Osteoblast (primary cell): Measurements from ENCODE around the gene FBXL17. TPM values are rescaled to one million over a fixed set of nuclear protein-coding genes. Genes with fewer than 3 reads are reported as not detected.
A peak's percentile ranks its signal among the peaks of the same experiment; 100 is the strongest.

ENCODE experiments used
- DNase-seq: peaks from one replicate; pipeline ENCODE4 v3.0.0; 2011; ENCODE audit warnings: low spot score, mixed read lengths; ENCODE audit not compliant: insufficient read length; ENCODE audit errors: missing footprints
- H2AFZ ChIP-seq: 2 replicates; pipeline ENCODE4 v1.6.0; 2011; ENCODE audit warnings: mild to moderate bottlenecking, low read length
- H3K27ac ChIP-seq: 2 replicates; pipeline ENCODE4 v1.5.1; 2011; ENCODE audit warnings: mild to moderate bottlenecking, low read depth, low read length, moderate library complexity
- H3K27me3 ChIP-seq: 2 replicates; pipeline ENCODE4 v1.6.0; 2012; ENCODE audit warnings: mild to moderate bottlenecking, control low read depth, inconsistent platforms, low read length, moderate library complexity; ENCODE audit not compliant: insufficient read depth
- H3K36me3 ChIP-seq: 2 replicates; pipeline ENCODE4 v1.5.1; 2011; ENCODE audit warnings: mild to moderate bottlenecking, low read length, control low read depth, moderate library complexity; ENCODE audit not compliant: insufficient read depth
- H3K4me1 ChIP-seq: 2 replicates; pipeline ENCODE4 v1.5.1; 2011; ENCODE audit warnings: mild to moderate bottlenecking, low read length, control low read depth, moderate library complexity; ENCODE audit not compliant: insufficient read depth
- H3K4me2 ChIP-seq: 2 replicates; pipeline ENCODE4 v1.6.0; 2011; ENCODE audit warnings: mild to moderate bottlenecking, low read length; ENCODE audit not compliant: insufficient read depth
- H3K4me3 ChIP-seq: fragments of 200-600 bp; sonication (generic); 3 replicates; pipeline ENCODE4 v1.5.1; 2012; ENCODE audit warnings: mild to moderate bottlenecking, low read length, inconsistent platforms; ENCODE audit not compliant: insufficient read depth
- H3K79me2 ChIP-seq: 2 replicates; pipeline ENCODE4 v1.6.0; 2012; ENCODE audit warnings: mild to moderate bottlenecking, low read length, control low read depth, inconsistent platforms; ENCODE audit not compliant: insufficient read depth
- H3K9me3 ChIP-seq: 2 replicates; pipeline ENCODE4 v1.5.1; 2011; ENCODE audit warnings: low read depth, low read length, control low read depth
- H4K20me1 ChIP-seq: 2 replicates; pipeline ENCODE4 v1.6.0; 2012; ENCODE audit warnings: mild to moderate bottlenecking, low read length, control low read depth; ENCODE audit not compliant: insufficient read depth
- total RNA-seq: library from RNA; depleted of rRNA; stranded (reverse); fragments of >200 nt; gene quantifications from 2 replicates; pipeline ENCODE4 v1.2.3, GENCODE V29; 2012
- TF ChIP-seq, protein P1 (sequence below): IDR thresholded peaks from 2 replicates; pipeline ENCODE4 v1.5.1; 2011; ENCODE audit warnings: mild to moderate bottlenecking, low read depth, low read length, moderate library complexity; ENCODE audit errors: extremely low read depth

The FBXL17 gene
- total RNA-seq, 1 donor: 19.5 TPM

DNA sequence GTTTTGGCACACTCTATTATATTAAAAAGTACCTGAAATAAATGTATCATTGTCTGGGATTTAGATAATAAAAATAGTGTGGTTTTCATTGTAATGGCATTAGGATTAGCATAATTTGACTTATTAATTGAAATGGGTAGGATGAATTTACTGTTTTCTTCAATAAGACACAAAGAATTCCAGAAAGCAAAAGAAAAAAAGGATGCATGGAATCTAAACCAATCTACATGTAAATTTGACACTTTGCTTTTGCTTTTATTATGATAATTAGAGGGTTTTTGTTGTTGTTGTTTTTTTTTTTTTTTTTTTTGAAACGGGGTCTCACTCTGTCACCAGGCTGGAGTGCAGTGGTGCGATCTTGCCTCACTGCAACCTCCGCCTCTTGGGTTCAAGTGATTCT, 406.3 kb downstream of the FBXL17 start:
- DNase-seq: no peak
- Histone ChIP-seq H3K36me3 (no peaks in the 10 kb centered on the region), H3K4me3 (no peak overlapping the region), H3K79me2 (no peaks in the 10 kb centered on the region), H3K27ac (no peak overlapping the region), H2AFZ (no peak overlapping the region), H3K4me2 (no peak overlapping the region), H3K4me1 (peaks cover 5% of the 10 kb centered on the region), H3K9me3 (no peaks in the 10 kb centered on the region), H3K27me3 (no peaks in the 10 kb centered on the region), H4K20me1 (no peaks in the 10 kb centered on the region)
- TF ChIP-seq, protein P1, sequence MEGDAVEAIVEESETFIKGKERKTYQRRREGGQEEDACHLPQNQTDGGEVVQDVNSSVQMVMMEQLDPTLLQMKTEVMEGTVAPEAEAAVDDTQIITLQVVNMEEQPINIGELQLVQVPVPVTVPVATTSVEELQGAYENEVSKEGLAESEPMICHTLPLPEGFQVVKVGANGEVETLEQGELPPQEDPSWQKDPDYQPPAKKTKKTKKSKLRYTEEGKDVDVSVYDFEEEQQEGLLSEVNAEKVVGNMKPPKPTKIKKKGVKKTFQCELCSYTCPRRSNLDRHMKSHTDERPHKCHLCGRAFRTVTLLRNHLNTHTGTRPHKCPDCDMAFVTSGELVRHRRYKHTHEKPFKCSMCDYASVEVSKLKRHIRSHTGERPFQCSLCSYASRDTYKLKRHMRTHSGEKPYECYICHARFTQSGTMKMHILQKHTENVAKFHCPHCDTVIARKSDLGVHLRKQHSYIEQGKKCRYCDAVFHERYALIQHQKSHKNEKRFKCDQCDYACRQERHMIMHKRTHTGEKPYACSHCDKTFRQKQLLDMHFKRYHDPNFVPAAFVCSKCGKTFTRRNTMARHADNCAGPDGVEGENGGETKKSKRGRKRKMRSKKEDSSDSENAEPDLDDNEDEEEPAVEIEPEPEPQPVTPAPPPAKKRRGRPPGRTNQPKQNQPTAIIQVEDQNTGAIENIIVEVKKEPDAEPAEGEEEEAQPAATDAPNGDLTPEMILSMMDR: no peak

DNA sequence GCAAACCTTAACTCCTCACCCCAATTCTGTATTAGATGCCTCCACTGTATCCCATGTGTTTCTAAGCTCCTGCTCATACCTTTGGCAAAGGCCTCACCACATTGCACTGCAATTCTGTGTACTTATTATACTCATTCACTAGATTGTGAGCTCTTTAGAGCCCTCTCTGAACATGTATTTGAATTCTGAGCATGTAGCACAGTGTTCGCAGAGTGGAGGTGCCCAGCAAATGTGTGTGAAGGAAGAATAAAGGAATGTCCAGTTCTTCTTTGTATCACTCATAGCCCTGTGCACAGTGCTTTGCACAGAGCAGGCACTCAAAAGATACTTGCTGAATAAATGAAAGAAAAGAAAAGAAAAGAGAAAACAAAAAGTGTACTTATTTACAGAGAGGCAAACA, 410.1 kb downstream of the FBXL17 start:
- H3K4me2 ChIP-seq: no peak overlapping the region
- no peak for DNase-seq
- H3K36me3 ChIP-seq: no peaks in the 10 kb centered on the region
- no peak overlapping the region for H3K27ac ChIP-seq
- no peaks in the 10 kb centered on the region for H3K27me3 ChIP-seq
- H3K9me3 ChIP-seq: no peaks in the 10 kb centered on the region
- H3K4me1 ChIP-seq: peaks cover 23% of the 10 kb centered on the region
- TF ChIP-seq, protein P1: no peak
- no peaks in the 10 kb centered on the region for H3K79me2 ChIP-seq
- H2AFZ ChIP-seq: no peak overlapping the region
- peaks cover 2% of the 10 kb centered on the region for H4K20me1 ChIP-seq
- no peak overlapping the region for H3K4me3 ChIP-seq

DNA sequence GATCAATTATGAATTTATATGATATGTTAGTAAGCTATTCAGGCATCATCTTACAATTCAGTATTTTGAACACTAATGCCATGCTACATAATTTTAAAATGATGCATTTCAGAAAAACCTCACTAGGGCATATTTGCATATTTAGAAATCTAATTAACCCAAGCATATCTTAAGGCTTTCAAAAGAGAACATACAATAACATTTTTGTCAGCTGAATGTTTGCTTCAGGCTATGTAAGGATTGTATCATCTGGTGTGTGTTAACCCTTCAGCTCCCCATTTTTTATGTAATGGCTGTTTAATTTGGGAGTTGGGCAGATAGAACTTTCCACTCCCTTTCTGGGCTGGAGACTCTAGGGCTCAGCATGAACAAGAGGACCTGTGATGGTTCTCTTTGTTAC, 412.1 kb downstream of the FBXL17 start:
- no peak for DNase-seq
- no peaks in the 10 kb centered on the region for H3K79me2 ChIP-seq
- H3K9me3 ChIP-seq: no peaks in the 10 kb centered on the region
- no peak overlapping the region for H3K4me2 ChIP-seq
- H3K27me3 ChIP-seq: no peaks in the 10 kb centered on the region
- H2AFZ ChIP-seq: no peak overlapping the region
- H3K27ac ChIP-seq: no peak overlapping the region
- H3K36me3 ChIP-seq: no peaks in the 10 kb centered on the region
- H3K4me1 ChIP-seq: peaks cover 23% of the 10 kb centered on the region
- TF ChIP-seq, protein P1: no peak
- no peak overlapping the region for H3K4me3 ChIP-seq
- H4K20me1 ChIP-seq: peaks cover 2% of the 10 kb centered on the region

DNA sequence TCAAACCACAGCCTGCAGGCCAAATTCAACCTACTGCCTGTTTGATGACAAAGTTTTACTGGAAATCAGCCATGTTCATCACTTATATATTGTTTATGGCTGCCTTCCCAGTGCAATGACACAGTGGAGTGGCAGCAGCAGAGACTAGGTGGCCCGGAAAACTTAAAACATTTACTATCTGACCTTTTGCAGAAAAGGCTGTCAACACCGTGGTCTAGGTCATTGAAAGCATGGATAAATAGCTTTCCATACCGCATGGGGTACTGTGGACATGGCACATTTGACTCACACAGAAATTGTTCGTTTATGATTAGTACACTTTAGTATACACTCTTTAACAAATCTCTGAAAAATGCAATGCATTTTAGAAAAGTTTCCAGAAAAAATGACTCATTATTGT, 412.9 kb downstream of the FBXL17 start:
- Histone ChIP-seq H3K4me1 (peaks cover 23% of the 10 kb centered on the region), H3K27ac (peak overlapping the region; percentile 42), H3K4me2 (peak overlapping the region; percentile 54), H3K36me3 (no peaks in the 10 kb centered on the region), H3K9me3 (no peaks in the 10 kb centered on the region), H3K4me3 (no peak overlapping the region), H2AFZ (no peak overlapping the region), H4K20me1 (peaks cover 2% of the 10 kb centered on the region), H3K79me2 (no peaks in the 10 kb centered on the region), H3K27me3 (no peaks in the 10 kb centered on the region)
- TF ChIP-seq, protein P1: no peak
- DNase-seq: peak; percentile 25
